Measurements from ENCODE around the gene GPR156.
A peak's percentile ranks its signal among the peaks of the same experiment; 100 is the strongest.

Gene GPR156

GRCh38 chr3:120272286-120272685 is 12.7 kb downstream of the GPR156 start:
- no peak overlapping the region for H3K27ac ChIP-seq
- no peak for TF ChIP-seq CTCF (conservative IDR thresholded peaks at IDR 0.05)

GRCh38 chr3:120265989-120266388 is 19.0 kb downstream of the GPR156 start:
- TF ChIP-seq CTCF (conservative IDR thresholded peaks at IDR 0.05) = no peak
- H3K27ac ChIP-seq = no peak overlapping the region

GRCh38 chr3:120264963-120265362 is 20.1 kb downstream of the GPR156 start:
- no peak for TF ChIP-seq CTCF (conservative IDR thresholded peaks at IDR 0.05)
- H3K27ac ChIP-seq = no peak overlapping the region

- no peak for TF ChIP-seq CTCF (conservative IDR thresholded peaks at IDR 0.05)
- H3K27ac ChIP-seq = no peak overlapping the region
These were observed 21.2 kb downstream of the GPR156 start for GRCh38 chr3:120263792-120264191.

- no peak for TF ChIP-seq CTCF (conservative IDR thresholded peaks at IDR 0.05)
- no peak overlapping the region for H3K27ac ChIP-seq
These were observed 27.0 kb downstream of the GPR156 start for GRCh38 chr3:120258009-120258408.

GRCh38 chr3:120245386-120245785 is 39.6 kb downstream of the GPR156 start:
- peak overlapping the region; percentile 56 for H3K27ac ChIP-seq
- no peak for TF ChIP-seq CTCF (conservative IDR thresholded peaks at IDR 0.05)

- H3K27ac ChIP-seq = peak overlapping the region; percentile 56
- no peak for TF ChIP-seq CTCF (conservative IDR thresholded peaks at IDR 0.05)
These were observed 40.2 kb downstream of the GPR156 start for GRCh38 chr3:120244834-120245225.

- no peak overlapping the region for H3K27ac ChIP-seq
- TF ChIP-seq CTCF (conservative IDR thresholded peaks at IDR 0.05) = no peak
These were observed 45.4 kb downstream of the GPR156 start for GRCh38 chr3:120239644-120240043.
